NCI-H82 treated with DMSO at 0.1 percent for 48 hours (cell line): ENCODE results near the gene NFIB.
A peak's percentile ranks its signal among the peaks of the same experiment; 100 is the strongest.

Source experiments
- DNase-seq: peaks from one replicate; lab custom pipeline; 2025; ENCODE audit not compliant: unreplicated experiment; lab: John Stamatoyannopoulos, UW

Gene NFIB

GRCh38 chr9:14281136-14281795, 32.7 kb downstream of the NFIB start:
- DNase-seq = no peak

DNA sequence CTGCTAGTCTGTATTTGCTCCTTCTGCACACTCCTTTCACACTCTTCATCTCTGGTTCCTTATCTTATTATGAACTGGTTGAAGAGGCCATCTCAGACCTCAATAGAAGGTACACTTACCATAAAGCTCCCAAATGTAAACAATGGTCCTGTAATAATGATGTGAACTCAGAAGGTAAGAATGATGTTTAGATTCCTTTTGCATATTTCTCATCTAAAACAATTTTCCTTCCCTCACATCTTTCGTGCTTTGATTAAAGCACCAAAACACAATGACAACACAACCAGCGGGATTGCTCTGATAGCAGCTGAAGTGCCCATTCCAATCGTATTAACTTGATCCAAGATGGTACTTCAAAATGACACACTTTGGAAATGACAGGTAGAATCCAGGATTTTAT, 34.3 kb downstream of the NFIB start:
- no peak for DNase-seq

- no peak for DNase-seq
Observed at GRCh38 chr9:14278291-14278721, 35.6 kb downstream of the NFIB start.

DNA sequence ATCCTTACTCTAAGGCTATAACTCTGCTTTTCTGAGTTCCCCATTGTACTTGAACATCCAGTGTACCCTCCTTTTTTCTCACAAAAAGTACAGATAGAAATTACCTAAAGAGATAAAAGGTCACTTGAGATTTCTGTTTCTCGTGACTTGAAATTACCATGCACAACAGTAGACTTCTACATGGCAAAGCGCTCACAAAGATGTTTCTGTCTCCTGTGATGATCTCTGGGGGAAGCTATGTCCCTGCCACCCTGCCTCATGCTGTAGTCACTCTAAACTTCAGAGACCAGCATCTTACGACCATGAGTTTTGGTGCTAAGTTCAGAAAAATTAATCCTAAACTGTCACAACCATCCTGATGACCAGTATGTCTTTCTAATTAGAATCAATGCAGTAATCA, 36.2 kb downstream of the NFIB start:
- DNase-seq = no peak

- no peak for DNase-seq
Observed at GRCh38 chr9:14277244-14277643, 36.7 kb downstream of the NFIB start.

DNA sequence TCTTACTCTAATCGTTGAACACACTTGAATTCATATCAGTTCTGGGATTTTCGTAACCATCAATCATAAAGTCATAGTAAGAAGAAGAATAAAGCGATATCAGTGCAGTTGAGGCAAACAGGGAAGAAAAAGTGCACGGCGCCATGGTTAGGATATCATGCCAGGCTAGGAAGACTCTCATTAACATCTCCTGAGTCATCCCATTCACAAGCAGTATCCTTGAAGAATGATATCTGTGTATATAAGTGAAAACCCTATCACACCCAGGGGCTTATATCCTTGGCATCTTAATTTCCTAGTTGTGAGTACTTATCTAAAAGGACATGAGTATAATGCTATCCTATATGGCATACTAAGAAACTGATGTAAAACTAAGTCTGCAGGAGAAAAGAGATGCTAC, 38.6 kb downstream of the NFIB start:
- DNase-seq = no peak

DNA sequence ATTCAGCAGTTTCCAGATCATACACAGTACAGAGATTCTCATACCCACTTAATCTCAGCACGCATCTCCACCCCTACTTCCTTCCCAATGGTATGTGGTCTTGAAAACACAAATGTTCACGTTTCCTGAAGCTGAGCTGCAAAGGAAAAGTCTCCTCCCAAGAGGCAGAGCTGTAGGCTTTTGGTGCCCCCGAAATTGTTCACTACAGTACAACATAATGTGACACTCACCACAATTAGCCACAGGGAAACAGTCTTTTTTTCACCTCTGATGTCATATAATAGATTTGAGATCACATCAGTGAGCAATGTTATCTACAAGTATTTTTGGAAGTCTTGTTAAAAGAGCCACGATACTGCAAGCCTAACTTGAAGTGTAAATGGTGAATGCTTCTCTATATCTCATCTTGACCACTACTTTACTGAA, 40.2 kb downstream of the NFIB start:
- no peak for DNase-seq

DNA sequence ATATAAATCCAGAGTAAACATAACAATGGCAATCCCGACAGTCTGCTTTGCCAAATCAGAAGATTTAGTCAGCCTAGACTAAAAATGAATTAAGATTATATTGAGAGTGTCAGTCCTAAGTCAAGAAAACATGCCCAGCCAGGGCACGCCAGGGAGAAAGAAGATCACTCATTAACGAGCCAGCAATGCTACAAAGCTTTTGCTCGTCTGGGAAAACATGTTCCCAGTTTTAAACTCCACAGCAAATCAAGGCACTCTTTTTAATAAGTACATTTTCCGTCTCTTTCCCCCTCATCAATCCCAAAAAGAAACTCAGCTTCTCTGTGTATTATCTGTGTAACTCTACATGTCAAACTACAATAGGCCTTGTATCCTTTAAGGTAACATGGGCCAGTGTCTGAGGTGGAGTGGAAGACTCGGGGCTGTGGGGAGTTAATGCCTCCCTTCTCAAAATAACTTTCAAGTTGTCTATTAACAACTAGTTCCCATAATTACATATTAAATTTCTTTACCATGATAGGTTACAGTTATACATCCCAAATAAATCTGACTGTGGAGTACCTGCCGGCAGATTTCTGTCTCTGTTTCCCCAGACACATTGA, 40.9 kb downstream of the NFIB start:
- DNase-seq = peak; percentile 65

GRCh38 chr9:14271093-14271673, 42.8 kb downstream of the NFIB start:
- peak; percentile 87 for DNase-seq

GRCh38 chr9:14270358-14271092, 43.4 kb downstream of the NFIB start:
- DNase-seq = peak; percentile 37

GRCh38 chr9:14269916-14270315, 44.0 kb downstream of the NFIB start:
- no peak for DNase-seq

- no peak for DNase-seq
Observed at GRCh38 chr9:14263707-14264483, 50.0 kb downstream of the NFIB start.

- DNase-seq = no peak
Observed at GRCh38 chr9:14262827-14263226, 51.1 kb downstream of the NFIB start.

GRCh38 chr9:14261616-14262015, 52.3 kb downstream of the NFIB start:
- no peak for DNase-seq

GRCh38 chr9:14260101-14260500, 53.8 kb downstream of the NFIB start:
- no peak for DNase-seq

DNA sequence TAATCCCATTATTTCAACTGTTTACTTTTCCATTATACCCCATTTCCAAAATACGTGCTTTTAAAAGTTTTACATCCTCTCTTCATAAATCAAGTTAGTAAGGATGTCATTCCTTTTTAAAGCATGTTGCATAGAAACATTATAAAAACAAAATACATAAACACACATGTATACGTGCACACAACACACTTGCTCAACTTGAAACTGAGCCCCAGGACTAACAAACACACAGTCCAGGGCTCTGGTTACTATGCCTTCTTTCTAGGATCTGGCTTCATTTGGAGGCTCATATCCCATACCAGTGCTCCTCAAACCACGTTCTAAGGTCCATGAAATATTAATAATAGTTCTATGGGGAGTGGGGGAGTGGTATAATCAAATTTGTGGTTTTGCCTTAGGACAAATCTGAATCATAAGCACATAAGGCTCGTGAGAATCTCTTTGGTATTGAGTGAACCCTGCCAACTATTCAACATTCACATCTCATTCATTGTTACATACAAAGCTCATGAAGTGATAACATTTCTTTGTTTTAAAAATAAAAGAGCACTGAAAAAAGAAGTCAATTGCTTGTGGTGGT, 55.2 kb downstream of the NFIB start:
- DNase-seq = no peak

GRCh38 chr9:14258156-14258555, 55.8 kb downstream of the NFIB start:
- no peak for DNase-seq

DNA sequence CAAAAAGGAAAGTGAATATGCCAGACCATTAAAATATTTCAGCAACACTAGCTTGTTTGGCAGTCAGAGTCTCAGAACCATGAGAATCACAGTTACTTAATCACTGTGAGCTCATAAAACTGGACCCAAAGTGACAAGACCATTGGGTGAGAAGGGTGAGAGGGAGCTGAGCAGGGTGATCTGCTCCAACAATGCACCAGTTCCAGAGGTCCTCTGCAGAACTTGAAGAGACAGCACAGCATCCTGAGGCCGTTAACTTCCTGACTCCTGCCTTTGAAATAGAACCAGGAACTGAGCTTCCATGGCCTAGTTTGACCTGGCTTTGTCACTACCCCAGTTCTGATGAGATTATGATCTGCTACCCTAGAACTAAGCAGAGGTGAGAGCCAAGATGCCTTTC, 57.4 kb downstream of the NFIB start:
- DNase-seq = no peak

- DNase-seq = no peak
Observed at GRCh38 chr9:14251154-14252071, 62.5 kb downstream of the NFIB start.

DNA sequence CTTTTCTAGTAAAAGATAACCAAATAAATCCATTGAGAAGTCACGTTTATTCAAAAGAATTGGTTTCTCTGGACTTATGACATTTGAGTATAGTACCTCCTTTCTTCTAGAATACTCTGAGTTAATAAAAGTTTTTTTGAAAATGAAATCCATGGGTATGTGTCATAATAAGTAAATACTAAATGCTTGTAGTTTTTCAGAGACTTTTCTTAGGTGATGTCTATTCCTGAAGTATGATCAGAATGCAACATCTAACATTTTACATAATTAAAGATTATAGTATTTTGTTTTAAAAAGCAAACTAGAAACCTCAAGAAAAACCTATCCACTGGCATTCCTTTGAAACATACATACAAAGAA, 63.2 kb downstream of the NFIB start:
- DNase-seq = no peak
